COLO668 (cell line): Measurements from ENCODE around the gene RFX1.
"Not testable (repeated sequence)": the region's sequence is repeated elsewhere in the genome, so short reads cannot be mapped to it uniquely, and the experiment has no call there.

Experiments used
- DNase-seq: peaks from one replicate; lab custom pipeline; 2025; ENCODE audit not compliant: unreplicated experiment; lab: John Stamatoyannopoulos, UW

RFX1 gene

DNA sequence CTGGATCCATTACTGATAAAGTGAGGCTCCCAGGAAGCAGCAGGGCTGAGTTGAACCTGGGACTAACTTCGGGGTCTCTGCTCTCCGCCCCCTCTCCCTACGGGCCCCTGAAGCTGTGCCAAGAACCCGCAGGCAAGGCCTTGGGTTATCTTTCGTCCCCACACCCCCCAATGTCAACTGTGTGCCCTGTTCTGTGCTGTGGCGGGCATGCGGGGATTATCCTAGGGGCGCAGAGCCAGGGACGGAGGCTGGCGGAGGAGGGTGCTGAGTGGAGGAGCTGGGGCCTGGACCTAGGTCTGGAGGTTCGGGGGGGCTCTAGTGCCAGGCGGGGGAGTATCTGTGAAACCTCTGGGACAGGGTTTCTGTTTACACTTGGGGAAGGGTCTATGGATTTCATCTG, 26.4 kb downstream of the RFX1 start:
- no peak for DNase-seq

DNA sequence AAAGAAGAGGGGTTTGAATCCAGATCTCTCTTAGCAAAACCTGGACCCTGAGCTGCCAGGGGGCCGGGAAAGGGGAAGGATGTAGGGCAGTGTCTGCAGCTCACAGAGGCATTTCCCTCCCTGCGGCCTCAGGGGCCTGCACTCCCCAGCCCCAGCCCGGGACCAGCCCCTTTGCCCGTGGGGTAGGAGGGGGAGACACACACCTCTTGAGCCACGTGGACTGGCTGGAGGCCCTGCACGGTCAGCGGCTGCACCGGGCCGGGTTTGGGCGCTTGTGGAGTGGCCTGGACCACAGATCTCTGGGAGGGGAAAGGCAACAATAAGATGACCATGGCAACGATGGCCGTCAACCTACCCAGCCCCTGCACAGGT, 26.9 kb downstream of the RFX1 start:
- DNase-seq = peak; percentile 15

DNA sequence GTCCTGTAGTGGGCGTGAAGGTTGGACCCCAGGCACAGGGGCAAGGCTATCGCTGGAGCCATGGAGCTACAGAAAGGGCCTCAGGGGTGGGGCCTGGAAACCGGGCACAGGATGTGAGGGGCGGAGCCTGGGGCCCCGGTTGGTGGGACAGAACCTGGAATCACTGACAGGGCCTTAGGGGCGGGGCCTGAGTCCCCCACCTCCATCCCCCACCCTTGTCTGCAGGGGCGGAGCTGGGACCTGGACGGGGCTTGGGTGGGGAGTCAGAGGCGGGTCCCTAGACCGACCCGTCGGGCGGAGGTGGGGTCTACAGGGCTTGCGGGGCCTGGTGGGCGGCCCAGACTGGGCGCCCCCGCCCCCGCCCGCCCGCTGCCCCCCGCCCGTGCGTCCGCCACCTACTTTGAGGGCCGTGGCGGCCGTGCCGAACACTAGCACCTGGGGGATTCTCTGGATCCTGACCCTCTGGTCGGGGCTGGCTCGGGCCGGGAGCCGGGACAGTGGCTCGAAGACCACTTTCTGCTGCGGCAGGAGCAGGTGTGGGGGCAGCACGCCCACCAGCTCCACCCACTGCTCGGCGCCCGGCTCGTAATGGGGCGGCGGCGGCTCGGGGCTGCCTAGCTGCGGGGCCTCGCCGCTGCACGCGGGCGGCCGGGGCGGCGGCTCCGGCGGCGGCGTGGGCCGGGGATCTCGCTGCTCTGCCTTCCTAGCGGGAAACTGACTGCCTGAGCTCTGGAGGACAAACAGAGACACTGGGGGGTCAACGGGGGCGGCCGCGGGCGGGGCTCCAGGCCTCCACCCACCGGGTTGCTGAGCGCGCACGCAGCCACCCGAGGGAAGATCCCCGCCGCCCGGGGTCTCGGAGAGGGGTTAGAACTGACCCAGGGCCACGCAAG, 27.5 kb downstream of the RFX1 start:
- peak; percentile 92 for DNase-seq

DNA sequence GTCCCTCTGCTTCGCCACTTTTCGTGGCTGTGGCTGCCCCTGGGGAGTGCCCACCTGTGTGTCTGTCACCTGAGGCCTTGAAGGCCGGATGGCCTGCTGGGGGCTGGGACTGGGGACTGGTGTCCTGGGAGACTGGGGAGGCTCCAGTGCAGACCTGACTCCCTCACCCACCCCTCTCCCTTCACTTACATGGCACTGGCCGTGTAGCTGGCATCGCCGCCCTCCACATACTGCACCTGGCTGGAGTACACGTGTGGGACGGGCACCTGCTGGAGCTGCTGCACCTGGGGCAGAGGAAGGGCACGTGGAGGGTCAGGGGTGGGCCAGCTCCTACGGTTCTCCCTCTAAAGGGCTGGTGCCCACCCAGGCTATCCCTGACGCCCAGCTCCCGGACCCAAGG, 28.3 kb downstream of the RFX1 start:
- DNase-seq = peak; percentile 41

DNA sequence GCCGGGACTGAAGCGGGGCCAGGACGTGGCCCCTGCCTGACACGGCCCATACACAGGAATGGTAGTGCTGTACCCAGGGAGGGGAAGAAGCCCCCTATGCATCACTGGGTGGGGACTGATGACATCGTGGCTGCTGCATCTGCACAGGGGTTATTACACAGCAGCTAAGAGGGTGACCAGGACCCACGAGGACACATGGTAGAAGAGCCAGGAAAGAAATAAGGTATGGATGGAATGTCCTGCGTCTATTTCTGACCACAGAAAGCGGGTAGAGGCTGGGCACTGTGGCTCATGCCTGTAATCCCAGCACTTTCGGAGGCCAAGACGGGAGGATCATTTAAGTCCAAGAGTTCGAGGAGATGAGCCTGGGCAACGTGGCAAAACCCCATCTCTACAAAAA, 29.7 kb downstream of the RFX1 start:
- no peak for DNase-seq

DNA sequence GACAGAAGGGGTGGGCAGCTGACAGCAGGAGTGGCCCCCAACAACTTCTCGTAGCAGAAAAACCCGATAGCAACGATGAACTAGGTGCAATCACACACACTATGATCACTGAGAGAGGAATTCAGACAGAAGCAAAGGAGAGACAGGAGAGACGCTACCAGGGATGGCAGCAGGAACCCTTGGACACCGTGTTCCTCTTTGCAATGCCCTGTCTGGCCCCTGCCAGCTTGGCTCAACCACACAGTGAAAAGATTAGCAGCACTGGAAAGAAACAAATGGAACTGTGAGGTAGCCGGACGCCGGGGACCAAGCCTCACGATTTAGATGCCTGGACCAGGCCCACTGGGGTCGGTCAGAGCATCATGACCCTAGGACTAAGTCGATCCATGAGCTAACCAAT, 30.2 kb downstream of the RFX1 start:
- DNase-seq = no peak

DNA sequence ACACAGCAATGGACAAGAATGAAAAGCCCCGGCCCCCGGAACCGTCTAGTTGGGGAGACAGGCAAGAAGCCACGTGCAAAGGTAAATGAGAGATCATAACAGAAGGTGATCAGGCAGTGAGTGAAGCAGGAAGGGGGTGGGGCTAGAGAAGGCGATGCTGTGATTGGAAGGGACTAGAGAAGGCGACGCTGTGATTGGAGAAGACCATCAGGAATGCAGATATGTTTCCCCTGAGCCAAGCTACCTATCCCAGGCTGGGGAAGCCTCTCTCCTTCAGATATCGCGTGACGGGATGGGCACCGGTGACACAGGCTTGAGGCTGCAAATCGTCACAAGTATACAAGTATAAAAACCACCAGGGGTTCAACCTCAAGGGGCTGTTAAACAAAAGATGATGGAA, 32.0 kb downstream of the RFX1 start:
- no peak for DNase-seq

DNA sequence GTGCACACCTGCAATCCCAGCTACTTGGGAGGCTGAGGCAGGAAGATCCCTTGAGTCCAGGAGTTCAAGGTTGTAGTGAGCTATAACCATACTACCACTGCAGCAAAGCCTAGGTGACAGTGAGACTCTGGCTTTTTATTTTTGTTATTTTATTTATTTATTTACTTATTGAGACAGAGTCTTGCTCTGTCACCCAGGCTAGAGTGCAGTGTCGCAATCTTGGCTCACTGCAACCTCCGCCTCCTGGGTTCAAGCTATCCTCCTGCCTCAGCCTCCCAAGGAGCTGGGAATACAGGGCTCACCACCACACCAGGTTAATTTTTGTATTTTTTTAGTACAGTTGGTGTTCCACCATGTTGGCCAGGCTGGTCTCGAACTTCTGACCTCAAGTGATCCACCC, 32.6 kb downstream of the RFX1 start:
- DNase-seq = not testable (repeated sequence)

DNA sequence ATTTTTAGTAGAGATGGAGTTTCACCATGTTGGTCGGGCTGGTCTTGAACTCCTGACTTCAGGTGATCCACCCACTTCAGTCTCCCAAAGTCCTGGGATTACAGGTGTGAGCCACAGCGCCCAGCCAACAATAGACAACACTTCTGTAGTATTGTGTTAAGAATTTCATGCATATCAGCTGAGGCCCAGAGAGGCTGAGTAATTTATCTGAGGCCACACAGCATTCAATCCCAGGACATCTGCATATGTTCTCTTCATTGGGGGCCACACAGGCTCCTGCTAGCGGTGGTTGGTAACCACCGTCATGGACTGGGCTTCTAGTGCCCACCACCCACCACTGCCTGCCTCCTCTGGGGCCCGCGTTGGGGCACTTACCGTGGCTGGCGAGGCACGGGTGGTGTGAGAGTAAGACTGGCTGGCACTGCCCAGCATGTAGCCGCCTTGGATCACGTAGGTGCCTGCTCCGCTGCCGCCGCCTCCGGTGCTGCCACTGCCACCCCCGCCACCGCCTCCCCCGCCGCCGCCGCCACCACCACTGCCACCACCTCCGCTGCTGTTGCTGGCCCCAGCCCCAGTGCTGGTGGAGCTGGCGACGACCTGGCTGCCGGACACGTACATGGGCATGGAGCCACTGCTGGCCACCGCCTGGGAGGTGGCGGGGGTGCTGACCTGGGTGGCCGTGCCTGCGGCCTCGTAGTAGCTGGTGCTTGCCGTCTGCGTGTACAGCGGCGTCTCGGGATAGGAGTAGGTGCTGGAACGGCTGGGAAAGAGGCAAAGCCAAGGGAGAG, 33.6 kb downstream of the RFX1 start:
- DNase-seq = no peak

DNA sequence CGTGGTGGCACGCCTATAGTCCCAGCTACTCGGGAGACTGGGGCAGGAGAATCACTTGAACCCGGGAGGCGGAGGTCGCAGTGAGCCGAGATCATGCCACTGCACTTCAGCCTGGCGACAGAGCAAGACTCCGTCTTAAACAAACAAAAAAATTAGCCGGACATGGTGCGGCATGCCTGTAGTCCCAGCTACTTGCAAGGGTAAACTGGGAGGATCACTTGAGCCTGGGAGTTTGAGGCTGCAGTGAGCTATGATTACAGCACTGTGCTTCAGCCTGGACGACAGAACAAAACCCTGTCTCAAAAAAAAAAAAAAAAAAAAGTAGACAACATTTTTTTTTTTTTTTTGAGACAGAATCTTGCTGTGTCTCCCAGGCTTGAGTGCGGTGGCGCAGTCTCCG, 34.3 kb downstream of the RFX1 start:
- DNase-seq = not testable (repeated sequence)

DNA sequence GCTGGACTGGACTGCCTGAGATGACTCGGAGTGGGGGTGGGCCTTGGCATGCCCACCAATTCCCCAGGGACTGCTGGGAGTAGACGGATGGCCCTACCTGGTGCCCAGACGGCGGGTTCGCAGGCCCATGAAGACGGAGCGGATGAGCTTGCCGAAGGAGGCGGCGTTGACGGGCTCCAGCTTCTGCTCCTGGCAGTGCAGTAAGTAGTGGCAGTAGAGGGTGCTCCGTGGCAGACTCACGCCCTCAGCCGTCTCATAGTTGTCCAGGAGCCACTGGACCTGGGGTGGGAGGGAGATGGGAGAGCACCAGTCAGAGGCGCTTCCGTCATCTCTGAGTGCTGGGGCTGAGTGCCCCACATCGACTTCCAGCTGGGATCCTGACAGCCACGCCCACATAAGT, 36.2 kb downstream of the RFX1 start:
- DNase-seq = no peak

DNA sequence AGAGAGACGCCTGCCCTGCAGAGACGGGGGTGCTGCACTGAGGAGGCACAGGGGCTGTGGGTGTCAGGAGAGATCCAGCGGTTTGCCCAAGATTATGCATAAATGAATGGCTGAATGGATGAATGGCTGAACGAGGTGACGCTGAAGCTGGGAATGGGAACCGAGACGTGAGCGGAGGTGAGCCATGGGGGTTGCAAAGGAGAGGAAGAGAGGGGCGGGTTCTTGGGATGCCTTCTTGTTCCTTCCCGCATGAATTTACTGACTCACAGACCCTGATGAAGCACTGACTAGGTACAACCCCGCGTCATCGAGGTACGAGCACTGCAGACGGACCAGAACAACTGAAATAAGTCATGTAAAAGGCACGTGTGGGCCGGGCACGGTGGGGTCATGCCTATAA, 37.1 kb downstream of the RFX1 start:
- no peak for DNase-seq

DNA sequence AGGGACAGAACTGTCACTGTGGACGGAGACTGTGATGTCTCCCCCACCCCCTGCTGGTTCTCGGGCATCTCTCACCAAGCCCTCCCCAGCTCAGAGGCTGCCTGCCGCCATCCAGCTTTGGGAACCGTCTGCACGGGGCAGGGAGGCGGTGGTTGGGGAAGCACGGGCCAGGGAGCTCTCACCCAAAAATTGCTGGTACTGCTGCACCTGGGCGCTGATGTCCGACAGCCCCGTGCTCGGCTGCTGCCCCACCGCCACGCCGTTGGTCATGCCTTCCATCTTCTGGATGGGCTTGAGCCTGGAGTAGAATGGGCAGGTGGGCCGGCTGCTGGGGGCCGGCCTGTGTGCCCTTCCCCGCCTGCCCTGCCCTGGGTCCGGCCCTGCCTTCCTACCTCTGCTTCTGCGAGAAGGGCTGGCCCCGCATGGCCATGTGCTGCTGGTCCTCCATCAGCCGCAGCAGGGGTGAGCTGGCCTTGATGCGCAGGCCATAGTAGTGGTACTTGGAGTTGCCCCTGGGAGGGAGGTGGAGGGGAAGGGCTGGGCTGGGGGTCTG, 37.7 kb downstream of the RFX1 start:
- DNase-seq = no peak

DNA sequence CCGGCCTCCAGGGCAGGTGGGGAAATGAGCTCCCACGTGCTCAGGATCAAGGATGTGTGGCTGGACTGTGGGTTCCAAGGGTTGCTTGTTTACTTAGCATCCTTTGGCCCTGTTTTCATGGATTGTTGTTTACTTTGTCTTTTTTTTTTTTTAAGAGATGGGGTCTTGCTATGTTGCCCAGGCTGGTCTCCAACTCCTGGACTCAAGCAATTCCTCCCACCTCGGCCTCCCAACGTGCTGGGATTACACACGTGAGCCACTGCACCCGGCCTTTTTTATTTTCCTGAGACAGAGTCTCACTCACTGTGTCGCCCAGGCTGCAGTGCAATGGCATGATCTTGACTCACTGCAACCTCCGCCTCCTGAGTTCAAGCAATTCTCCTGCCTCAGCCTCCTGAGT, 38.9 kb downstream of the RFX1 start:
- DNase-seq = not testable (repeated sequence)

DNA sequence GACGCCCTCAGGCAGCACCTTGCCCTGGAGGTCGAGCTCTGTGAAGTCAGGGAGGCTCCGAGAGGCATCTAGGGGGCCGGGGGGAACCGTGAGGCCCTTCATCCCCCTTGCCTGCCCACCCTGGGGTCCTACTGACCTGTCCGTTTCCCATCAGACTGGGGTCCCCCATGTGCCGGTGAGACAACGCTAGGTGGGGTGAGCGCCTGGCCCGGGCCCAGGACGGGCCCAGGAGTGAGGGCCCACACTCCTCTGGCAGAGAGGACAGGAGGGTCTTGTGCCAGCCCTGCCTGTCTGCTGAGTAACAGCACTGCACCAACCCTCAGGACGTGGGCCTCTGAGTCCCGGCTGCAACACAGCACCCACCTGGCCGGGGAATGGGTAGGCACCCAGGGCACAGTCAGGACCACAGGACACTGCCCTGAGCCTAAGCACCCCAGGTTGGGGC, 39.4 kb downstream of the RFX1 start:
- no peak for DNase-seq

DNA sequence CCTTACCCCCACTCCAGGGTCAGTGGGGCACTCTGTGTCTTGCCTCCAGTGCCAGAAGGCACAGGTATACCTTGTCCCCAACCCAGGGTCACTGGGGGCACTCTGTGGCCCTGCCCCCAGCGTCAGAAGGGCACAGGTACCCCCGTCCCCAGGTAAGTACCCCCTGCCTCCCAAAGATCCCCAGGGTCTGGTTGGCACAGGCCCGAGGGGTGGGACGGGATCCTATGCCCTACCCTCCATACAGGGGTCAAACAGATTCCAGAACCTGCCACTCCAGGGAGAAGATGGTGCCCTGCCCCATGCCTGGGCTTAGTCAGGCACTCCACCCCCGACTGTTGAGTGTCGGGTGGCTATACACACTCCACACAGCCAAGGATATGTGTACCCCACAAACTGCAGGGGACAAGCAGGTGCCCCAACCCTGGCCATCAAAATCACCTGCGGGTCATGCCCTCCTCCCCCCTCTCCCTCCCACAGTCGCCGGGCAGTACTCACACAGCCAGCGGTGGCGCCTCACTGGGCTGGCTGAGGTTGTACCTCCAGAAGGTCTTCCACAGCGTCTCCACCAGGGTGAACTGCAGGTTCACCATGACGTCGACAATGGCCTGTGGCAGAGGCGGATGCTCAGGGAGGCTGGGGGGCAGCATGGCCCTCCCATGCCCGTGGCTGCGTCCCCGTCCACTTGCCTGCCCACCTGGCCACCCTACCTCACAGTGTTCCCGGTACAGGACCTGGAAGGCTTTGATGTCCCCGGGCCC, 40.0 kb downstream of the RFX1 start:
- DNase-seq = no peak

DNA sequence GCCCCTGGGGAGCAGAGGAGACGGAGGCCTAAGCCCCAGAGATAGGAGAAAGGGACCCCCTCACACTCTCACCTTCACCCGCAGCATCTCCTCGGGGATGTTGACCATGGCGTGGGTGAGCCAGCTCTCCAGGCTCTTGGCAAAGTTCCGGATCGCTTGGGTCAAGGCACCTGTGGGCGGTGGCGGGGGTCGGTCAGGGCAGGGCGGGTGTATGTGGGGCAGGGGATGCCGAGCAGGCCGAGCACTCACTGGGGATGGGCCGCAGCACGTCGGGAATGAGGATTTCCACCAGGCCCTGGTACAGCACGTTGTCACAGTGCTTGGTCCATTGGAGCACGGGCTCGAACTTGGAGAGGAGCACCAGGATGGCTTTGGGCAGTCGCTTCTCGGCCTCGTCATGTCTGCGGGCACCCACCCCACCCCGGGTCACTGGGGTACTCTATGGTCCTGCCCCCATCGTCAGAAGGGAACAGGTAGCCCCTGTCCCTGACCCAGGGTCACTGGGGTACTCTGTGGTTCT, 40.7 kb downstream of the RFX1 start:
- no peak for DNase-seq

DNA sequence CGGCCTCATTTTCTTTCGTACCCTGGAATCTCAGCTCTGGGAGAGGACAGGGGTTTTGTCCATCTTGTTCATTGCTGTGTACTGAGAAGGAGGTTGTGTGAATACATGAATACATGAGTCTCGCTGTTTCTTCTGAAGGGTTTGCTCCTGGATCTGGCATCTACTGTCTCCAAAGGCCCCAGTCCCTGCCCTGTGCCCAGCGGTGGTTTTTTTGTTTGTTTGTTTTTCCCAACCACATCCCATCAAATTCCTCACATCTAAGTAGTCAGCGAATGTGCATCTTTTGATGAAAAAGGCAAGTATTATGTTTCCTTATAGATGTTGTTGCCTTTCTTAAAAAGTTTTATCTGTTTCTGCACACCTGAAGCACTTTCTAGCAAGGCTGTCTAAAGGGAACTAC, 41.3 kb downstream of the RFX1 start:
- DNase-seq = no peak

DNA sequence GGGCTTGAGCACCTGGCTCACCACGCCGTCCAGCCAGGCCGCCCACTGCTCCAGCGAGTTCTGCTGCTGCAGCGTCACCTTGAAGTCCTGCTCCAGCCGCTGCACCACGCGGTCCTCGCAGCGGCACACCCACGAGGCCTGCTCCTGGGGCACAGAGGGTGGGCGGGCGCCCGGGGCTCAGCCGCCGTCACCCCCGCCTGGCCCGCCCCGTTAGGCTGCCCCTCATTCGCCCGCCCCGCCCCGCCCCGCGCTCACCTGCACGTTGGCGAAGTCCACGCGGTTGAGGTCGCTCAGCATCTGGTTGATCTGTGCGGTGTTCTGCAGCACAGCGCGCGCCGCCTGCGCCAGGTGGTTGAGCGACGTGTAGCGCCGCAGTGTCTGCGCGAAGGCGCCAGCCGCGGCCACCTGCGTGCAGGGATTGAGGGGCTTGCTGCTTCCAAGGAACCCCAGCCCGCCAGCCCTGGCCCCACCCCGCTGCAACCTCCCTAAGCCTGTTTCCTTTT, 42.5 kb downstream of the RFX1 start:
- no peak for DNase-seq

DNA sequence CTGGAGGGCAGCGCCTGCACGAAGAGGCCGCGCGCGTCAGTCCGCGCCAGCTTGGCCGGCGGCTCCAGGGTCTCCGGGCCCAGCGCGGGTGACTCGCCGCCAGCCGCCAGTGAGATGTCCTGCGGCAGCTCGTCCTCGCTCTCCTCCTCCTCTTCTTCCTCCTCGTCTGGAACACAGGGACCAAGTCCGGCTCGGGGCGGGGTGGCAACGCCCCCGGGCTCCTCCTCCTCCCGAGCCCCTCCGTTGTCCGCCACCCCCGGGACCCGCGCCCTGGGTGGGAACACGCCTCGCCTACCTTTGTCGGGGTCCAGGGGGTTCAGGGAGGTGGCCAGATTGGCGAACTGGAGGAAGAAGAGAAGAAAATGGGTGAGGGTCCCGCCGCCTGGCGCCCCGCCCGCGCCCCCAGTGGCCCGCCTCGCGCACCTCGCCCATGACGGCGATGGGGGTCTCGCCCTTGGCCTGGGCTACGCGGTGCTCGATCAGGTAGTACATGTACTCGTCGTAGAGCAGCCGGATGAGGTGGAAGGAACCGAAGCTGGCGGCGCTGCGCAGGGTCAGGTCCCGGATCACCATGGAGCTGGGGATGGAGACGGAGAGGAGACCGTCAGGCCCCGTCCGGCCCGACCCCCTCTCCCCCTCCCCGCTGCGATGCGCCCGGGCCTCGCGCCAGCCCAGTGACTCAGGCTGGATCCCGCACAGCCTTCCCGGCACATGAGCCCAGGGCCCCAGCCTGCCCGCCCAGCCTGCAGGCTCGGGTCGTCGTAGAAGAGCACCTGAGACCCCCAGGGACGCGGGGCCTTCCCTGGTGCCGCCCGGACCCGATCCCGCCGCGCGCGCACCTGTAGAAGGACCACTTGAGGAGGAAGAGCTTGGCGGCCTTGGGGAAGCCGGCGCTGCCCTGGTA, 43.2 kb downstream of the RFX1 start:
- no peak for DNase-seq
